Measurements from ENCODE around the gene IZUMO1. TPM values are rescaled to one million over a fixed set of nuclear protein-coding genes. Genes with fewer than 3 reads are reported as not detected.

Gene IZUMO1
- total and polyA plus RNA-seq, 2 of the 13 experiments (the other 11 are each of a cell fraction or from before 2014, with no cell fraction given): 0.07 to 0.22 TPM

- TF ChIP-seq ZXDC (CRISPR knock-in tag; IDR thresholded peaks at IDR 0.05): no peak
- no peak; the same call in 1 of the 2 replicates for TF ChIP-seq MEIS1 (CRISPR knock-in tag; IDR thresholded peaks at IDR 0.05; ENCODE audit: borderline replicate concordance)
- TF ChIP-seq ZNF792 (CRISPR knock-in tag; IDR thresholded peaks at IDR 0.05): peak; percentile 42; the same call in 1 of the 2 replicates
- no peak for TF ChIP-seq RORA (CRISPR knock-in tag; IDR thresholded peaks at IDR 0.05)
- no peak for TF ChIP-seq ZNF232 (CRISPR knock-in tag; IDR thresholded peaks at IDR 0.05; ENCODE audit: borderline replicate concordance)
- peak; percentile 69 for TF ChIP-seq GATAD2A (CRISPR knock-in tag; IDR thresholded peaks at IDR 0.05)
- TF ChIP-seq ZNF142 (CRISPR knock-in tag; IDR thresholded peaks at IDR 0.05): 0 out of 2 replicates have a peak, but pooled peaks have one; percentile 24
- TF ChIP-seq FLYWCH1 (CRISPR knock-in tag; IDR thresholded peaks at IDR 0.05): no peak
- peak; percentile 72 for TF ChIP-seq TCF7 (IDR thresholded peaks at IDR 0.05; ENCODE audit: low read depth)
- TF ChIP-seq CBX1 (IDR thresholded peaks at IDR 0.05; ENCODE audit: low read depth): no peak
- no peak for TF ChIP-seq NR3C1 (CRISPR knock-in tag; IDR thresholded peaks at IDR 0.05)
- TF ChIP-seq HNF4G (IDR thresholded peaks at IDR 0.05; ENCODE audit: borderline replicate concordance, low read depth, low read length): no peak
- TF ChIP-seq HNF4G (CRISPR knock-in tag; IDR thresholded peaks at IDR 0.05; ENCODE audit: borderline replicate concordance, low read depth): no peak
- TF ChIP-seq ATF3 (CRISPR knock-in tag; IDR thresholded peaks at IDR 0.05): peak; percentile 64
- TF ChIP-seq NR2F6 (IDR thresholded peaks at IDR 0.05): peak; percentile 50; the same call in 1 of the 2 replicates
- peak; percentile 53 for TF ChIP-seq NR2F6 (CRISPR knock-in tag; IDR thresholded peaks at IDR 0.05)
- TF ChIP-seq HMG20A (CRISPR knock-in tag; IDR thresholded peaks at IDR 0.05; ENCODE audit: borderline replicate concordance): peak; percentile 57; the same call in 1 of the 2 replicates
- peak; percentile 88 for TF ChIP-seq ZNF264 (CRISPR knock-in tag; IDR thresholded peaks at IDR 0.05)
- no peak for TF ChIP-seq DZIP1 (CRISPR knock-in tag; IDR thresholded peaks at IDR 0.05)
- no peak for TF ChIP-seq IKZF4 (CRISPR knock-in tag; IDR thresholded peaks at IDR 0.05; ENCODE audit: borderline replicate concordance, low read depth, not compliant biosample characterization)
Observed at GRCh38 chr19:48780631-48781391, 34.1 kb upstream of the IZUMO1 start (continued).

Measured in HepG2 (cell line).